ENCODE measurements around the gene ARHGEF40.

The ARHGEF40 gene

GRCh38 chr14:21057803-21058675 is 12.1 kb upstream of the ARHGEF40 start, which contains the start of gene RNASE8:
TSS of gene RNASE8 (plus strand) at chr14:21057822. CDS start at chr14:21057893, 71 bp downstream.
- Histone ChIP-seq H3K27ac (replicated peaks) (no peak within 1 kb of the TSS), H3K4me3 (replicated peaks; ENCODE audit: insufficient read depth, low read length) (no peak within 1 kb of the TSS), H3K27me3 (ENCODE audit: insufficient read depth, poor library complexity, severe bottlenecking) (no peaks in the 10 kb centered on the region)
- no peak for DNase-seq (ENCODE audit: low read depth in 1 of 2, low spot score in 1 of 2)
- TF ChIP-seq SPI1 (IDR thresholded peaks at IDR 0.05; ENCODE audit: borderline replicate concordance, low read depth) (no peak), CTCF (IDR thresholded peaks at IDR 0.05; ENCODE audit: insufficient read depth, low read length) (no peak), GABPA (IDR thresholded peaks at IDR 0.05; ENCODE audit: low read depth) (no peak), REST (IDR thresholded peaks at IDR 0.05; ENCODE audit: insufficient replicate concordance, low read depth) (no peak), POLR2AphosphoS5 (IDR thresholded peaks at IDR 0.05; ENCODE audit: low read depth) (no peak)

- H3K4me3 ChIP-seq (replicated peaks; ENCODE audit: insufficient read depth, low read length): no peak overlapping the region
- TF ChIP-seq GABPA (IDR thresholded peaks at IDR 0.05; ENCODE audit: low read depth) (no peak), CTCF (IDR thresholded peaks at IDR 0.05; ENCODE audit: insufficient read depth, low read length) (no peak), POLR2AphosphoS5 (IDR thresholded peaks at IDR 0.05; ENCODE audit: low read depth) (no peak), REST (IDR thresholded peaks at IDR 0.05; ENCODE audit: insufficient replicate concordance, low read depth) (no peak), SPI1 (IDR thresholded peaks at IDR 0.05; ENCODE audit: borderline replicate concordance, low read depth) (no peak)
- no peaks in the 10 kb centered on the region for H3K27me3 ChIP-seq (ENCODE audit: insufficient read depth, poor library complexity, severe bottlenecking)
- DNase-seq (ENCODE audit: low read depth in 1 of 2, low spot score in 1 of 2): no peak
- no peak overlapping the region for H3K27ac ChIP-seq (replicated peaks)
Measured at GRCh38 chr14:21058903-21059302, 11.2 kb upstream of the ARHGEF40 start.

- Histone ChIP-seq H3K27me3 (ENCODE audit: insufficient read depth, poor library complexity, severe bottlenecking) (no peaks in the 10 kb centered on the region), H3K4me3 (replicated peaks; ENCODE audit: insufficient read depth, low read length) (no peak overlapping the region), H3K27ac (replicated peaks) (no peak overlapping the region)
- DNase-seq (ENCODE audit: low read depth in 1 of 2, low spot score in 1 of 2): no peak
- TF ChIP-seq SPI1 (IDR thresholded peaks at IDR 0.05; ENCODE audit: borderline replicate concordance, low read depth) (no peak), GABPA (IDR thresholded peaks at IDR 0.05; ENCODE audit: low read depth) (no peak)
Measured at GRCh38 chr14:21059842-21060613, 10.1 kb upstream of the ARHGEF40 start.

Data from HL-60 (cell line).